T-cell (primary cell): Measurements from ENCODE around the gene C8G. TPM values are rescaled to one million over a fixed set of nuclear protein-coding genes. Genes with fewer than 3 reads are reported as not detected.

Experiments used
- ATAC-seq, 4 experiments: fragments of 200-7000 bp in 3 of 4; fragments of 150-1000 bp in 1 of 4; cut with Tn5 transposase; replicated peaks in 1 of 4; 1 replicate in 3 of 4; 2 replicates in 1 of 4; pipeline ENCODE4 v1.10.0; 2021; ENCODE audit warnings: moderate library complexity in 3 of 4, mild to moderate bottlenecking in 2 of 4, moderate number of reproducible peaks in 1 of 4
- CTCF ChIA-PET, 2 donors: fragments of 300-600 bp; sonication (Branson Sonifier 250); formaldehyde crosslinking; loops; one replicate each; lab custom pipeline; 2022; ENCODE audit warnings: antibody characterized with exemption in 2 of 2; lab: Charles Lee
- POLR2A ChIA-PET, 2 donors: fragments of 300-600 bp; sonication (Branson Sonifier 250); formaldehyde crosslinking; loops; one replicate each; lab custom pipeline; 2022; ENCODE audit warnings: antibody characterized with exemption in 2 of 2; lab: Charles Lee
- DNase-seq, 35 experiments: peaks; one replicate each; pipeline versions ENCODE4 v3.0.0 to v3.0.0-alpha.2; 2013 to 2023
- H3K27ac ChIP-seq: one replicate; pipeline ENCODE4 v1.5.1; 2013; ENCODE audit warnings: low read length
- H3K27me3 ChIP-seq, 2 experiments: replicated peaks in 1 of 2; 1 replicate in 1 of 2; 2 replicates in 1 of 2; pipeline versions ENCODE4 v1.6.1 to v1.7.0; 2013; ENCODE audit warnings: low read length in 1 of 2, mixed read lengths in 1 of 2; ENCODE audit not compliant: control insufficient read depth in 2 of 2, insufficient read depth in 2 of 2; ENCODE audit errors: extremely low read depth in 1 of 2
- H3K36me3 ChIP-seq, 2 donors: 1 replicate in 1 of 2; 2 replicates in 1 of 2; pipeline versions ENCODE4 v1.6.1 to v1.7.0; 2013; ENCODE audit warnings: low read length in 1 of 2; ENCODE audit not compliant: control insufficient read depth in 2 of 2, insufficient read depth in 1 of 2; ENCODE audit errors: extremely low read depth in 1 of 2
- H3K4me1 ChIP-seq, 2 experiments: 1 replicate in 1 of 2; 2 replicates in 1 of 2; pipeline versions ENCODE4 v1.6.1 to v1.7.0; 2013; ENCODE audit warnings: low read length in 2 of 2, mixed read lengths in 1 of 2; ENCODE audit not compliant: insufficient read depth in 2 of 2, control insufficient read depth in 1 of 2; ENCODE audit errors: extremely low read depth in 1 of 2
- H3K4me3 ChIP-seq, 2 donors: 1 replicate in 1 of 2; 2 replicates in 1 of 2; pipeline versions ENCODE4 v1.5.1 to v1.7.0; 2013; ENCODE audit warnings: mild to moderate bottlenecking in 2 of 2, low read length in 1 of 2, moderate library complexity in 1 of 2; ENCODE audit not compliant: control insufficient read depth in 1 of 2; ENCODE audit errors: extremely low read depth in 1 of 2
- H3K9me3 ChIP-seq: 2 replicates; pipeline ENCODE4 v1.7.0; 2013
- H3K27ac Mint-ChIP-seq, 2 donors: one replicate each; pipeline ENCODE4 v1.8.0; 2020 to 2021; ENCODE audit warnings: mild to moderate bottlenecking in 2 of 2, mixed read lengths in 2 of 2
- H3K27me3 Mint-ChIP-seq, 2 donors: one replicate each; pipeline ENCODE4 v1.8.0; 2021 to 2022; ENCODE audit warnings: mixed read lengths in 2 of 2
- H3K36me3 Mint-ChIP-seq: one replicate; pipeline ENCODE4 v1.8.0; 2021; ENCODE audit warnings: mixed read lengths
- H3K4me1 Mint-ChIP-seq, 3 donors: one replicate each; pipeline ENCODE4 v1.8.0; 2020 to 2022; ENCODE audit warnings: mixed read lengths in 3 of 3, mild to moderate bottlenecking in 1 of 3
- H3K4me3 Mint-ChIP-seq, 3 donors: one replicate each; pipeline ENCODE4 v1.8.0; 2020 to 2022; ENCODE audit warnings: mild to moderate bottlenecking in 3 of 3, mixed read lengths in 3 of 3, moderate library complexity in 3 of 3
- H3K9me3 Mint-ChIP-seq, 3 donors: one replicate each; pipeline ENCODE4 v1.8.0; 2020 to 2022; ENCODE audit warnings: mixed read lengths in 3 of 3
- WGBS: methylation state at CpG from one replicate; pipeline ENCODE4 v1.1.5; 2013; ENCODE audit warnings: missing lambda C conversion rate; ENCODE audit not compliant: insufficient coverage; 5-methylcytosine and 5-hydroxymethylcytosine counted together
- total RNA-seq, 35 experiments: library from RNA in 6 of 35; stranded (reverse) in 6 of 35; fragments of 120-200 nt in 1 of 35; gene quantifications; one replicate each; pipeline versions ENCODE4 v1.2.1 to v1.2.4 and lab custom pipeline; 2013 to 2026

C8G gene
- total RNA-seq, 5 donors from 2014 or later (not counting 1 experiment from before 2014, with no cell fraction given): 1.7 to 3.8 (median 3.2) TPM

- no peak overlapping the region for H3K4me3 ChIP-seq
- no peak overlapping the region for H3K4me3 Mint-ChIP-seq
- H3K4me1 Mint-ChIP-seq: peaks cover 19 to 37% (median 25%) of the 10 kb centered on the region in 3 donors
- peaks cover 0 to 52% of the 10 kb centered on the region in 2 experiments for H3K4me1 ChIP-seq
- peaks cover 4 to 10% of the 10 kb centered on the region in 2 donors for H3K27me3 Mint-ChIP-seq
- H3K27me3 ChIP-seq: peaks cover 0 to 31% of the 10 kb centered on the region in 2 experiments
- ChIA-PET CTCF (interaction anchor here in 1 of 2 donors (0.6 to 0.9 kb wide), 5 partner anchors 43 to 89 kb away, joined by 3 to 9 read pairs (median 3); partner anchors contain the start of gene FUT7), POLR2A (no interaction called here)
- no peak for DNase-seq
- no peak overlapping the region for H3K27ac Mint-ChIP-seq
- no peak overlapping the region for H3K27ac ChIP-seq
- no peaks in the 10 kb centered on the region for H3K9me3 Mint-ChIP-seq
- no peaks in the 10 kb centered on the region for H3K36me3 ChIP-seq
- WGBS: 57% methylated on average over 37 of the region's 41 CpGs
- H3K9me3 ChIP-seq: no peaks in the 10 kb centered on the region
- H3K36me3 Mint-ChIP-seq: no peaks in the 10 kb centered on the region
- ATAC-seq: no peak
Measured at GRCh38 chr9:136978865-136979544, 34.0 kb downstream of the C8G start.

- Mint-ChIP-seq H3K27me3 (peaks cover 6 to 14% of the 10 kb centered on the region in 2 donors), H3K9me3 (no peaks in the 10 kb centered on the region), H3K4me1 (peaks cover 16 to 27% (median 21%) of the 10 kb centered on the region in 3 donors), H3K4me3 (no peak overlapping the region), H3K36me3 (no peaks in the 10 kb centered on the region), H3K27ac (no peak overlapping the region)
- Histone ChIP-seq H3K27me3 (peaks cover 0 to 41% of the 10 kb centered on the region in 2 experiments), H3K27ac (no peak overlapping the region), H3K4me3 (no peak overlapping the region), H3K9me3 (no peaks in the 10 kb centered on the region), H3K4me1 (peaks cover 0 to 51% of the 10 kb centered on the region in 2 experiments), H3K36me3 (no peaks in the 10 kb centered on the region)
- ChIA-PET POLR2A (no interaction called here), CTCF (no interaction called here)
- no peak for ATAC-seq
- 83% methylated on average over 23 of the region's 26 CpGs for WGBS
- DNase-seq: no peak
Measured at GRCh38 chr9:136979769-136980587, 34.9 kb downstream of the C8G start.

GRCh38 chr9:136980669-136981478, 35.8 kb downstream of the C8G start:
- H3K4me1 Mint-ChIP-seq: peaks cover 8 to 18% (median 12%) of the 10 kb centered on the region in 3 donors
- no peak overlapping the region for H3K4me3 Mint-ChIP-seq
- CTCF ChIA-PET: no interaction called here
- H3K27me3 Mint-ChIP-seq: peaks cover 6 to 15% of the 10 kb centered on the region in 2 donors
- Histone ChIP-seq H3K9me3 (no peaks in the 10 kb centered on the region), H3K4me1 (peaks cover 0 to 51% of the 10 kb centered on the region in 2 experiments), H3K27me3 (peaks cover 0 to 45% of the 10 kb centered on the region in 2 experiments), H3K36me3 (no peaks in the 10 kb centered on the region), H3K27ac (no peak overlapping the region), H3K4me3 (no peak overlapping the region)
- no peaks in the 10 kb centered on the region for H3K36me3 Mint-ChIP-seq
- DNase-seq (no peak), ATAC-seq (no peak)
- WGBS: 92% methylated on average over 10 of the region's 16 CpGs
- POLR2A ChIA-PET: no interaction called here
- H3K27ac Mint-ChIP-seq: no peak overlapping the region
- no peaks in the 10 kb centered on the region for H3K9me3 Mint-ChIP-seq

GRCh38 chr9:136981588-136982231, 36.7 kb downstream of the C8G start:
- CTCF ChIA-PET: no interaction called here
- Mint-ChIP-seq H3K36me3 (no peaks in the 10 kb centered on the region), H3K27me3 (peaks cover 11 to 21% of the 10 kb centered on the region in 2 donors), H3K27ac (no peak overlapping the region), H3K4me1 (peaks cover 2 to 12% (median 6%) of the 10 kb centered on the region in 3 donors), H3K9me3 (no peaks in the 10 kb centered on the region), H3K4me3 (no peak overlapping the region)
- 87% methylated on average over 5 of the region's 17 CpGs for WGBS
- POLR2A ChIA-PET: no interaction called here
- H3K9me3 ChIP-seq: no peaks in the 10 kb centered on the region
- DNase-seq (no peak), ATAC-seq (no peak)
- H3K27ac ChIP-seq: no peak overlapping the region
- no peak overlapping the region for H3K4me3 ChIP-seq
- H3K36me3 ChIP-seq: no peaks in the 10 kb centered on the region
- H3K27me3 ChIP-seq: peaks cover 0 to 49% of the 10 kb centered on the region in 2 experiments
- H3K4me1 ChIP-seq: peaks cover 0 to 45% of the 10 kb centered on the region in 2 experiments

- 86% methylated on average over 18 of the region's 18 CpGs for WGBS
- ChIA-PET POLR2A (no interaction called here), CTCF (no interaction called here)
- no peaks in the 10 kb centered on the region for H3K36me3 ChIP-seq
- H3K9me3 ChIP-seq: no peaks in the 10 kb centered on the region
- Mint-ChIP-seq H3K4me1 (peaks cover 0 to 8% (median 6%) of the 10 kb centered on the region in 3 donors), H3K36me3 (no peaks in the 10 kb centered on the region), H3K27ac (peak within 1 kb of the TSS in 1 of 2 donors; percentile 2), H3K9me3 (no peaks in the 10 kb centered on the region), H3K4me3 (peak within 1 kb of the TSS in 1 of 3 donors; percentile 6), H3K27me3 (peaks cover 11 to 24% of the 10 kb centered on the region in 2 donors)
- H3K27ac ChIP-seq: no peak within 1 kb of the TSS
- no peak for ATAC-seq
- peaks cover 0 to 52% of the 10 kb centered on the region in 2 experiments for H3K27me3 ChIP-seq
- DNase-seq: no peak
- no peak within 1 kb of the TSS for H3K4me3 ChIP-seq
- peaks cover 0 to 37% of the 10 kb centered on the region in 2 experiments for H3K4me1 ChIP-seq
Measured at GRCh38 chr9:136982232-136983051, 37.4 kb downstream of the C8G start, which contains the start of gene LCNL1. LCNL1 (plus strand) TSS chr9:136982993; CDS start chr9:136983587, 594 bp downstream.
